GM18505 (cell line): Measurements from ENCODE around the gene ALDH1B1.

Experiments
- ATAC-seq: cut with Tn5 transposase; IDR thresholded peaks from one replicate; pipeline ENCODE4 v1.9.1; 2021; ENCODE audit not compliant: unreplicated experiment
- POLR2A ChIP-seq: IDR thresholded peaks from 4 replicates; pipeline ENCODE4 v1.6.1; 2011; ENCODE audit warnings: borderline replicate concordance; ENCODE audit not compliant: insufficient read depth, insufficient read length; ENCODE audit errors: extremely low read depth

The ALDH1B1 gene

DNA sequence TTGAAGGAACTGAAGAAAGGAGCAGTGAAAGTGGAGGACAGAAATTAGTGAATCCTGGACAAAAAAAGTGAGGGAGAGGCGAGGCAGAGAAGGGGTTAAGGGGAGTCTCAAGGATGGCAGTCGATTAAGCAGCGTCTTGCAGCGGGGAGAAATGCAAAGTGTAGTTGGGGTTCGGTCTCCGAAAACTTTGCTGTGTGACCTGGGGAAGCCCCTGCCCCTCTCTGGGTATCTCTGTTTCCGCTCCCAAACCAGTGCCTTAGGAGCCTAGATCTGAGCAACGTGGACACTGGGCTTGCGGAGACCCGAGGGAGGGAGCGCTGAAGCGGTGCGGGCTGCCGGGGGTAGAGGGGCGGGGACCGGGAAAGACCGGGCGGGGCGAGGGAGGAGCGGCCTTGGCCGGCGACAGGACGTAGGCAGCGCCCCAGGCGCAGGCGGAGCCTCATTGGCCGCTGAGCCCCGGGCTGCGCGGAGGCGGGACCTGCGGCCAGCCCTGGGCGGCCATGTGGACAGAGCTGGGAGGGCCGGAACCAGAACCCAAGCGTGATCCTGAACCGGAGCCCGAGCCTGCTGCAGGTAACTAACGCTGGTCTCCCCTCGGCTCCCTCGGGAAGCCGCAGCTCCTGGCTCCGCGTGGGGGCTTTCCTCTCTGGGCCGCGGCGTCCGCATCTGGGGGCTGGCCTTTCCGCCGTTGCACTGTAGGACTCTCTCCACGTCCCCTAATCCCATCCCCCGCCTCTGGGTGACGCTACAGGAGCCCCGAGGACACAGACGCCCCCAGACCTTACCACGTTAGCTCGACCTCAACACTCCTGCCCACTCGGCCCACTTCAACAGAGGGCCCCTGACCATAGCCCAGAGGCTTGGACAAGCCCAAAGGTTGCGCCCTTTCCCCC is at the start of gene ALDH1B1:
Gene ALDH1B1, plus strand, starts transcription at position 468 of the 893 bp plus-strand sequence. CDS start 3,047 bp downstream, outside the sequence.
- peak; percentile 67 for TF ChIP-seq POLR2A
- peak; percentile 98 for ATAC-seq

- no peak for ATAC-seq
- TF ChIP-seq POLR2A, result no peak
These were observed 49.5 kb upstream of the ALDH1B1 start for GRCh38 chr9:38343037-38343436.

- no peak for TF ChIP-seq POLR2A
- no peak for ATAC-seq
These were observed 49.0 kb upstream of the ALDH1B1 start for GRCh38 chr9:38343552-38343951.

- no peak for ATAC-seq
These were observed 47.8 kb upstream of the ALDH1B1 start for GRCh38 chr9:38344566-38345324.

DNA sequence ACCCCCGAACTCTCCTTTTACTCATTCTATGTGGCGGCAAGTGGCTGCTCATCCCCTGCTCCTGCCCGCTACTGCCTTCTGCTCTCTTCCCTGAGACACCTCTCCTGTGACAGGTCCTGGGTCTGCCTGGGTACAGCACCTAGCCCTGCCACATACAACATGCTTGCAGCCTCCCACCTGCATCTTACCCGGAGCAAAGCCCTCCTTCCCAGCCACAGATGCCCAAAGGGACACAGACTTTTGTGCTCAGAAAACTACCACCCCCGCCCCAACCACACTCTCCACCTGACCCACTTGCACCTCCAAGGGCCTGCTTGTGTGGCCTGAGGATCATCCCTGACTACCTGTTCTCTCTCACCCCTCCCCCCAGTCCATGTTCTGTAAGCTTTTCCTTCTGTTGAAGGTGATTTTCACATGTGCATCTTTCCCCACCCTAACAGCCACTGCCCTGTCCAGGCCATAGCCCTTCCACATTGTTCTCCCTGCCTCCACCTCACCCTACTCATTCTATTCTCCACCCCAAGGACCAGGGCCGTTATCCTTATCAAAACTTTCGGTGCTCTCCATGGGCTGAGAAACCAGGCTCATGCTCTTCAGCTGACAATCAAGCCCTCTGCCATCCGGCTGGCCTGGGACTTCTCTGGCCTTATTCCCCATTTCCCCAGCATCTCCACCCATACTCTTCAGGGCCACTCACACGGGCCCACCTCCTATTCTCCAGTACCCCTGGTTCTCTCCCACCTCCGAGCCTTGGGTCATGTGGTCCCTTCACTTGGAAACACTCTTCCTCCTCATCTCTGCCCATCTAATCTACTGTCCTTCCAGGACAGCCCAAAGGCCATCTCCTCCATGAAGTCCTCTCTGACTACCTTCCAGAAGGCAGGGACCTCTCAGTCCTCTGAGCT is 46.4 kb upstream of the ALDH1B1 start:
- no peak for ATAC-seq
- no peak for TF ChIP-seq POLR2A

More at GRCh38 chr9:38344566-38345324, 47.8 kb upstream of the ALDH1B1 start:
- TF ChIP-seq POLR2A, result no peak

DNA sequence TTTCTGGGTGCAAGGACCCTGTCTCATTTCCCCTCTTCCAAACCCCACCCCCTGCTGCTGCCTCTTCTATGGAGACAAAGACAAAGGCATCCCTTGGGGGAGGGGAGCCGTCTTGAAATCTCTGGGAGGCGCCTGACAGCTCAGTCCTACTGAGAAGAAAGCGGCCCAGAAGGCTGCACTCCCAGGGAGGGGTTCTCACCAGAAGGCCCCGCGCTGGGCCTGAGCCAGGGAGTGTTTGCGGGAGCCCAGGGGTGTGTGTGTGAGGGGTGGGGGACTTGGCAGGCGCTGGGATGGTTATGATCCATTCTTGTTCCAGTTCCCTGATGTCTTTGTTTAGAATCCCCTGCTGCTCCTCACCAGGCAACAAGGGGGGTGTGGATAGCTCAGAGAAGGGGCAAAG is 45.7 kb upstream of the ALDH1B1 start:
- ATAC-seq, result no peak

GRCh38 chr9:38347271-38347671 is 45.2 kb upstream of the ALDH1B1 start:
- no peak for ATAC-seq

More for the DNA sequence above, 45.7 kb upstream of the ALDH1B1 start:
- no peak for TF ChIP-seq POLR2A

GRCh38 chr9:38347946-38348345 is 44.6 kb upstream of the ALDH1B1 start:
- no peak for ATAC-seq
- TF ChIP-seq POLR2A, result no peak

More at GRCh38 chr9:38347271-38347671, 45.2 kb upstream of the ALDH1B1 start:
- no peak for TF ChIP-seq POLR2A

DNA sequence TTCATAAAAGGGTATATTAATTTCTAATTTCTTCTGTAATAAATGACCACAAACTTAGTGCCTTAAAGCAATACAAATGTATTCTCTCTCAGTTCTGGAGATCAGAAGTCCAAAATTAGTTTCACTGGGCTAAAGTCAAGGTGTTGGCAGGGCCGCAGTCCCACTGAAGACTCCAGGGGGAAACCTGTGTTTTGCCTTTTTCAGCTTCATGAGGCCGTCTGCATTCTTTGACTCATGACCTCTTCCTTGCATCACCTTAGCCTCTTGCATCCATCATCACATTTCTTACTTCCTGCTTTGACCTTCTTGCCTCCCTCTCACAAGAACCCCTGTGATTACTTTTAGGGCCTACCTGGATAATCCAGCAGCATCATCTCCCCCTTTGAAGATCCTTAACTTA is 42.0 kb upstream of the ALDH1B1 start:
- TF ChIP-seq POLR2A, result no peak
- ATAC-seq, result no peak

GRCh38 chr9:38352530-38353328 is 39.8 kb upstream of the ALDH1B1 start:
- TF ChIP-seq POLR2A, result no peak
- ATAC-seq, result no peak

DNA sequence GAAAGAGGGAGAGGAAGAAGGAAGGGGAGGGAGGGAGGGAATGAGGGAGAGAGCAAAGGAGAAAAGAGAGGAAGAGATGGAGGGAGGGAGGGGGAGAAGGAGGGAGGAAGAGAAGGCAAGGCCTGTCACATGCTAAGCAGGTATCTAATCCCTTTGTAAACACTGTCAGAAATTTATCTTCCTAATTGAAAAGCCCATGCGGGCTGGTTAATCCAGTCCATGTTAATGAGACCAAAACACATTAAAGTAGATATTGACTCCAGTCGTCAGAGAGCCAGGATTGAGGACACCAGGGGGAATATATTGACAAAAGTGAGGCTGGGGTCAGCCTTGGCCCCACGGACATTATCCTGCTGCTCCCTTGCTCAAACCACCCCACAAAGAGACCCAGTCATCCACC is 37.4 kb upstream of the ALDH1B1 start:
- ATAC-seq, result no peak
- no peak for TF ChIP-seq POLR2A

- TF ChIP-seq POLR2A, result no peak
- ATAC-seq, result no peak
These were observed 36.9 kb upstream of the ALDH1B1 start for GRCh38 chr9:38355517-38356120.
